Right hindlimb (tissue), 1 donor: Measurements from ENCODE around the gene IQGAP2.

Source experiments
- DNase-seq: peaks from one replicate; pipeline ENCODE4 v3.0.0-alpha.2; 2018

Gene IQGAP2

DNA sequence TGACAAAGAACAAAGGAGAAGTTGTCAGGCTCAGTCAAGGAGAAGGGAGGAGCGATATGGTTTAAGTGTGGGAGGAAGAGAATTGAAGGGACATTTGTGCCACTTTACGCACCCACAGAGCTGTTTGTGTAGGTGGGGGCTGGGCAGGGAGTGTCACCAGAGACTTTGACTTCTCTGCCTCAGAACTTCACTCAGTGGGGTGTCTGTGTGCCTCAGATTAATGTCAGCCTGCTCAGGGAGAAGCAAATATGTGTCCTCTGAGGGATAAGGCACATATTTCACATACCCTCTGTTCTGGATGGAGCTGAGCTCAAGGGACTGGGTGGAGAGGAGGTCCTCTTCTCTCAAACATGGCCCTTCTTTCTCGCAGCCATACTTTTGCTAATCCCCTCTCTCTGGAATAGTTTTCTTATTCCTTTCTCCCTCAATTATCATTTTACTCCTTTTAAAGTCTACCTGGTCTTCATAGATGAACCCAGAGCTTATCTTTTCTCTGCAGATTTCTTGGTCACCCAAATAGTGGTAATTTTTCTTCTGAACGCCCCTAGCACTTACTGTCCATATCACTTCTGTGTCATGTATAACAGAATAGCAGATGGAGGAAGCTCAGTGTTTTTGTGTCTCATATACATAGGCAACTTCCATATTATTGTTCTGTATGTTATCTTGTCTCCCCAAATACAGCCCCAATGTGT, 77.0 kb downstream of the IQGAP2 start:
- DNase-seq: no peak

DNA sequence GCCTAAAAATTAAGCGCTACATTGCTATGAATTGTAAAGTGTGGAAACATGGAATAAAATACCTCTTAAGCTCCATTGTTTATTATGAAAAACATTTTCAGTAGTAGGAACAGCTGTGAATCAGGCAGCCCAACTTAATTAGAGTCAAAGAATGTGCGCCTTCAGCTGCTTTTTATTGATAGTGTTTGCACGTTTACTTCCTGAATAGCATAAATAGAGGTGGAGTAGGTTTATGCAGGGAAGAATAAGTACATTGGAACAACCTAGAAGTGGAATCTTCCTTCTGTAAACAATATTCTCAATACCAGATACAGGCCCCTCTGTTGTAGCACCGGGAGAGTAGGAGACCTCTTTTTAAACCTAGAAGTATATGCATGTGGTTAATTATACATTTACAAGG, 79.9 kb downstream of the IQGAP2 start:
- DNase-seq: no peak

DNA sequence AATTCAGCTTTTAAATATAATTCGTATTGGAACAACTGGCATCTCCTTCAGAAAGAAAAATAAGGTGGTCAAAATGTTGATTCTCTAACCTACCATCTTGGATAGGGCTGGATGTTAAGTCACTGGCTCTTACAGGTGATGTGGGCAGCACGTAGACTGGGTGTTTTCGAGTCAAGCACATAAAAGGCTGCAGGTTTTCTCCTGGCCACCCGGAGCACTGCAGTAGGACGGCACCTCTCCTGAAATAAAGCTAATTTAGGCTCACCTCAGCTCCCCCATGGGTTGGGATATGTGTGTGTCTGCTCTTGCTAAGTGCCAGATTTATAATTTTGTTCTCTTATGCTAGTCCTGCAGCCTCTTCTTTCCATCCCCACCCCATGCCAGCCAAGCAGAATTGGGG, 80.3 kb downstream of the IQGAP2 start:
- no peak for DNase-seq

DNA sequence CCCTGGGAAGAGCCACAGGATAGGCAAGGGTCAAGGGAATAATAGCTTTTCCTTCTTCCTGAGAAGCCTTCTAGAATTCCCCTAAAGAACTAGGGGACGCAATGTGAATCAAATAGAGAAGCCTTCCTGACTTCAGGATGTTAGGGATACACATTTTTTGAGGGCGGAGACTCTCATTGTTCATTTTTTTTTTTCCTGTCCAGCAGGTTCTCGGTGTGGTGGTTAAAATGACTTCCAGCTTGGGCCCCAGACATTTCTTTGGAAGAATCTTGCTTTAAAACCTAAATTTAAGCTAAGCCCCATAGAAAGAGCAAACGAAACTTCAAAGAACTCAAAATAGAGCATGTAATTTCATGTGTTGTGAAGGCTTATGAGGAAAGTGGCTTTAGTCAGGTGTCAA, 80.8 kb downstream of the IQGAP2 start:
- DNase-seq: no peak

DNA sequence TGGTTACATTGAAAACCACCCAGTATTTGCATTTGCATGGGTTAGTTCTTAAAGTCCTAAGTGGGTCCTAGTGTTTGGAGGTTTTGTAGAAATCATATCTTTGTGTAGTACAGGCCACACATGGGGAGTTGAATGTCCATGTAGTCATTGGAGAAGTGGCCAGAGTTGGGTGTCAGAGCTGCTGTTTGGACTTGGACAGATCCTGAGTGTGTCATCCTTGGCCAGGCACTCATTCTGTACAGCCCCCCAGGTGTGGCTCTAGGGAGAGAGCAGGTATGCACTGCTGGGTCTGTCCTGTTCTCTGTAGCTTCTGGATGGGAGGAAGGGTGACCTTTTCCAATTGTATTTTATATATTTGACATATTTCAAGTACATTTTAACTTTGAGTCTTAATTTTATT, 82.4 kb downstream of the IQGAP2 start:
- DNase-seq: no peak

DNA sequence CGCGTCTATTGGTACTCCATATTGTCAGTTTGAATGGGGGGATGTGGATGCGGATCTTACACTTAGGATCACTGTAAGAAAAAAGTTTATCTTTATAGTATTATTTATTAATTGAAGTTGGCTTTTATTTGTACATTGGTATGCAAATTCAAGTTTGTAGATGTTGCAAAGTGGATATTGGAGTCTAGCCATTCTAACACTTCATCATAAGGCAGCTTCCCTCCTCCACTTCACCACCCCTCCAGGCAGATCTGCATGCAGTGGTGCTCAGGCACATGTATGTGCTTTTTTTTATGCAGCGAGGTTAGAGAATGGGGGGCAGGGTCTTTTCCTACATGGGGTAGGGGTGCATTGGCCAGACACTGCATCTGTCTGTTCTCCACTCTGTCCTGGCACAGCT, 84.3 kb downstream of the IQGAP2 start:
- DNase-seq: no peak

DNA sequence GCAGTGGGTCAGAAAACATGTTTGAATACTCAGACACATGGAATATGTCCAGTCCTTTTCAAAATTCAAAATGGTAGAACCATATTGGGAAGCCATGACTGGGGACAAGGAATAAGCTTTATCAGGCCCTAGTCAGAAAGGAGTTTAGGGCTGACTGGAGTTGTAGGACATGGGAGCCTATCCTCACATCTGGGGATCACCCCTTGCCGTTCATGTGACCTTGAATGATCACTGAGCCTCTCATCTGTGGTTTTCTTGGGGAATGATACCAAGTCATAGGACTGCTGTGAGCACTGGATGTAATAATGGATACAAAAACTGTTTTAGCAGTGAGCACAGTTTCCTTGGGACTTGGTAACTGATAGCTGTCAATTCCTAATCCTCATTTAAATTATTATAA, 84.7 kb downstream of the IQGAP2 start:
- no peak for DNase-seq

DNA sequence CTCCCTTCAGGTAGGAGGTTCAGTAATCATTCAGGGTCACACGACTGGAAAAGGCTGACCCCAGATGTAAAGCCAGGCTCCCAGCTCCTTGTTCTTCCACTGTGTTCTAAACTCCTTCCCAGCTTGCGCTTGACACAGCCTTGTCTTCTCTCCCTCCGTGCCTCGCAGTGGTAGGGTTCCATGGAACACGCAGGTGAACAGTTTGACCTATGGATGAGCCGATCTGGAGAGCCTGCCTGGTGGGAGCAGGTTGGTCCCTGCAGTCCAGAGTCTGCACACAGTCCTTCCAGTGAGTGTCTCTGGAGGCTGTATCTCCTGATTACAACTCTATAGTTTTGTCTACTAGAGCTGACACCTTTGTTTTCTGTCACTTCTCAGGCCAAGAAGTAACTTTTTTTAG, 85.9 kb downstream of the IQGAP2 start:
- DNase-seq: no peak

DNA sequence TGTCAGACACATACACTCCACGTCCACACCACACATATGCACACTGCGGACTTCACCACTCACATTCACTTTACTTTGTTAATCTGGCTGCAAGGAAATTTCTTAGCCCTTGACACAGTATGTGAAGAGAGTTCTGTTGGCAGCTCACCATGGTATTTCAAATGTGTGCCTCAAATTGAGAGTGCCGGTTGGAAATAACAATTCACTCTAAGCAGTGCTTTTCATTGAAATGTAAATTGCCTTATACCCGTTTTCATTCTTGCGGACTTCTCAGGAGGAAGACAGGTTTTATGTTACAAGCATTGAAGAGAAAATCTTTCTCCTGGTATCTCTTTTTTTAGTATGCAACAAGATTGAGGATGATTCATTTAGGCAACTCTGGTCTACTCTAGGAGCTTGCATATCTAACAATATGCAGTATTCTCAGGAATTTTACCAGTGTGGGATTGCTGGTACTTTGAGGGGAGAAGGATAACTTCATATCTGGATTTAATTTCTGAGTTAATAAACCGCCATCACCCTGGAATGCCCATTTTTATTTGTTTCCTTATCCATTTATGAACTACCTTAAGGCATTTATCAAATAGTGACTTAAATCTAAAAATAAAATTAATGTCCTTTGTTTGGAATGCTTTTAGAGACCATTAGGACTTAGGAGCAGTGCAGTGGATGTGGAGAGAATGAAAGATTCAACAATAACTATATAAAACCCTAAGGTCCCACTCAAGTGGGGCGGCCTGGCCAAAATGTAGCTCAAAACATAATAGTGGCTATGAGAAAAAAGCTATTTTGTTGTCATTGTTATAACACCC, 87.0 kb downstream of the IQGAP2 start:
- DNase-seq: no peak

DNA sequence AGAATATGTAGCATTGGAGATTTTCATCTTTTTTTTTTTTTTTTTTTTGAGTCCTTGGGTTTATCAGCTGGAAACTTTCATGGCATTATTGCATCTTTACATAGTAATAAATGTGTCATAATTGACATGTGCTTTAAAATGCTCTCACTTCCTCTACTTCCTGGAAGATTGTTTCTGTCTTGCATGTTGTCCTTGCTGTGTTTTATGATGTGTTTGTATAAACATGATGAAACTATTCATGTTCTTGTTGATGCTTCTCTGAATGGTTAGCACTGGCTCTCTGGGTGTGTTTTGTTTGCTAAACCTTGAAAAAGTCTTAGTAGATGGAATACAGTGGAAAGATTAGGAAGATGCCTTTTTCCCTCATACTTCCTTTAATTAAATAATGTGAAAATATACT, 87.9 kb downstream of the IQGAP2 start:
- DNase-seq: no peak

DNA sequence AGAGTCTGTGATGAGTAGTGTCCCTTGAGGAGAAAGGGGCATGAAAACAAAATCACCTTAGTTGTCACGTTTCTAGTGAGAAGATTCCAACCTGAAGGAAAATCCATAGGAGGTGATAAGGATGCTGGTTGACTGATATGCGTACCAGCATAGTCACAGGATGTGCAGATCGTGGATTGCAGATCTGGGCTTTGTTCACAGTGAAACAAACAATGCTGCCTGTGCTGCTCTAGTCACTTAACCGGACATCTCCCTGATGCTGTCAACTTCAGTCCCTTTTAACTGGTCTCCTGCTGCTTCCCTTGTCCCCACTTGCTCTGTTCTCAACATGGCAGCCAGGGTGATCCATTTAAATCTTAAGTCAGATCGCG, 89.7 kb downstream of the IQGAP2 start:
- no peak for DNase-seq

DNA sequence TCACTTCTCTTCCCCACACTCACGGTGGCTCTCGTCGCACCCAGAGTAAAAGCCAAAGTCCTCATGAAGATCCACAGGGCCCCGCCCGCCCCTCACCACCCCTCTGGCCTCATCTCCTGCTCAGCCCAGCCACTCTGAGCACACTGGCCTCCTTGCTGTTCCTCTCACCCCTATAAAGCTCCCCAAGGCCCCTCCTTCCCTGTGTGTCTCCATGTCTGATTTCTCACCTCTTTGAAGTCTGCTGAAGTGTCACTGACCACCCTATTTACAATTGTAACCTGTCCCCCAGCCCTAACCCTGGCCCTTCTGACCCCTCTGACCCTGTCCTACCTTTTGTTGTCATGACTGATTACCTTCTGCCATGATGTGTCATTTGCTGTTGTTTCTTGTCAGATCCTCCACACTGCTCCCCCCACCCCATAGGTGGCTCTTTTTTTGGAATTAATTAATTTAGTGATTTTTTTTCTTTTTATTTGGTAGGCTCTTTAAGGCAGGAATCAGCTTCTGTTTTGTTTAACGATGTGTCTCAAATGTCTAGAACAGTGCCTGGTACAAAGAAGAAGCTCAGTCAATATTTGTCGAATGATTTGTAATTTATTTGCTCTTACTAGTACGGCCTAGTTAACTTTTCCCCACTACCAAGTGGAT, 90.2 kb downstream of the IQGAP2 start:
- no peak for DNase-seq

DNA sequence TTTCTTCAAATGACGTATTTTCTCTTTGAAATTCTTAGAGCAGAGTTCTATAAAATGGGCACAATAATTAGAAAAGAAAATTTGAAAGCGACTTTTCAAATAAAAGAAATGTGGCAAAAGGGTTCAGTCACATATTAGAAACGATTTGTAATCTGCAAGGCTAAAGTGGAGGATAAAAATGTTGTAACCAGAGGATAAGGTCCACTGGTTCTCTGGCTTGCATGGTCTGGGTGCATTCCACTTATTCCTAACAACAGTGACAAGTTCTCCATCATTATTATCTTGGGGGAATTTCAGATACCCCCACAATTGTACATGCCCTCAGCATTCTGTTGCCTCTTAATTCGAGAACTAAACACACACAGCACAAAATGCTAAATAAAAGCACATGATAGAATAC, 91.1 kb downstream of the IQGAP2 start:
- DNase-seq: no peak

DNA sequence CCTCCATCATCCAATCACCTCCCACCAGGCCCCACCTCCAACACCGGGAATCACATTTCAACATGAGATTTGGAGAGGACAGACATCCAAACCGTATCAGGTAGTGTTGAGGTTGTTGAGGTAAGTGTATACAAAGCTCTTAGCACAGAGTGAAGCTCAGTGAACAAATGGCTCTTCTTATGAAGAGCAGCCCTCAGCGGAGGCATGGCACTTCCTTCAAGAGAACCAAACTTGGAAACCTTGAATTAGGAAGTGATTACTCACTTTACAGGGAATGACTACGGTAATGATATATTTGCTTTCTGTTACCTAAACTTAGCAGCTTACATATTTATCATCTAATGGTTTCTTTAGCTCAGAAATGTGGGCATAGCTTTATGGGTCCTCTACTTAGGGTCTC, 92.8 kb downstream of the IQGAP2 start:
- DNase-seq: no peak

DNA sequence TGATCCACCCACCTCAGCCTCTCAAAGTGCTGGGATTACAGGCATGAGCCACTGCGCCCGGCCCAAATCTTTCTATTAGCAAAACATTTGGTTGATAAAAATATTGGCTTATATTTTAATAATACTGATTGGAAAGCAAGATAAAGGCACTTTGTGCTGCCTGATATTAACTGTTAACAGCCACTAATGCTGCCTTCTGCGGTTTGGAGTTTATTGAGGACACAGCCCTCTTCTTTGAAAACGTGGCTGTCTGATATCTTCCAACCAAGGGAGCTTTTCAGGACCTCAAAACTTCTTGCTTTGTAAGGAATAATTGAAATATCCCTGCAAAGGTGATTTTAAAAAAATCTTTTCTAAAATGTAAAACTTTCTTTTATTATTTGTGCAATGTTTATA, 94.0 kb downstream of the IQGAP2 start:
- DNase-seq: no peak

DNA sequence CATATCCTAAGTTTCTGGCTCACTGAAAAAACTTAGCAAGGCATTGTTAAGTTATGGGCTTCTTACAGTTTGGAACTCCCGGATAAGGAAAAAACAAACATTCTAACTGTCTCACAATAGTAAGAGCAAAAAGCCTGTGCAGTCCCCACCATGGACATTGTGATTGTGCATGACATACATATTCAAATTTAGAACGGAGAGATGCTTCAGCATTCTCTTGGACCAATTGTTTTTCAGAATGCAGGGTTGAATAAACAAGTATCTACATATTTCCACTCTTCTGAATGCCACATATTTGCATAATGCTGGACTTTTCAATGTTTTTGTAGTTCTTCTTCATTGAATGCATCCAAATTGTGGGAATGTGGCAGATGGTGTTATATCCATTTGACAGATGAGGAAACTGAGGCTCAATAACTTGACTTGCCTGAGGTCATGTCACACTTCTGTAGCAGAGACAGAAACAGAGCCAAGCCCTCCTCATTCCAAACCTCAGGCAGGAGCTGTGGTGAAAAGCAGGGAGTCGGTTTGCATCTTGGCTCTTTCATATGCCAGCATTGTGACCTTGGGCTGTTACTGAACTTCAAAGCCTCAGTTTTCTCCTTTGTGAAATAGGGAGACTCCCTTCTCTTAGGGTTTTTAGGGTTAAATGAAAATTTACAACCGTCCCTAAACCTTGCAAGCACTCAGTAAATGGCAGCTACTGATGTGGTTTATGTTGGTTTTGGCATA, 95.1 kb downstream of the IQGAP2 start:
- no peak for DNase-seq

DNA sequence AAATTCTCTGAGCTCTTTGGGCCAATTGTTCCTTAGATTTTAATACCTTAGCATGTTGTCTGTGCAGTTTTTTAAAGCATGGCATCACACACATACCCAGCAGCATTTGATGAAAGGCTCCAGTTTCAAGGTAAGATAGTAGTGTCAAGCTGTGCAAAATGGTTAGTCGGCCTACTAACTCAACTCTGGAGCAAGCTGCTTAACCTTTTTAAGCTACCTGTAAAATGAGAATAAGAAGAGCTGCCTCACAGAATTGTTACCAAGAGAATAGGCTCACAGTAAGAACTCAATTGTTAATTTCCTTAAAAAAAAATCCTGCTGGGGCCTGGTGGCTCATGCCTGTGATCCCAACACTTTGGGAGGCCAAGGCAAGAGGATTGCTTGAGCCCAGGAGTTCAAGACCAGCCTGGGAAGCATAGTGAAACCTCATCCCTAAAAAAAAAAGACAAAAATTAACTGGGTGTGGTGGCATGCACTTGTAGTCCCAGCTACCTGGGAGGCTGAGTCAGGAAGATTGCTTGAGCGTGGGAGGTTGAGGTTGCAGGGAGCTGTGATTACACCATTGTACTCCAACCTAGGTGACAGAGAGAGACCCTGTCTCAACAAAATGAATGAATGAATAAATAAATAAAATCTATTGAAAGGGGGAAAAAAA, 96.5 kb downstream of the IQGAP2 start:
- no peak for DNase-seq

DNA sequence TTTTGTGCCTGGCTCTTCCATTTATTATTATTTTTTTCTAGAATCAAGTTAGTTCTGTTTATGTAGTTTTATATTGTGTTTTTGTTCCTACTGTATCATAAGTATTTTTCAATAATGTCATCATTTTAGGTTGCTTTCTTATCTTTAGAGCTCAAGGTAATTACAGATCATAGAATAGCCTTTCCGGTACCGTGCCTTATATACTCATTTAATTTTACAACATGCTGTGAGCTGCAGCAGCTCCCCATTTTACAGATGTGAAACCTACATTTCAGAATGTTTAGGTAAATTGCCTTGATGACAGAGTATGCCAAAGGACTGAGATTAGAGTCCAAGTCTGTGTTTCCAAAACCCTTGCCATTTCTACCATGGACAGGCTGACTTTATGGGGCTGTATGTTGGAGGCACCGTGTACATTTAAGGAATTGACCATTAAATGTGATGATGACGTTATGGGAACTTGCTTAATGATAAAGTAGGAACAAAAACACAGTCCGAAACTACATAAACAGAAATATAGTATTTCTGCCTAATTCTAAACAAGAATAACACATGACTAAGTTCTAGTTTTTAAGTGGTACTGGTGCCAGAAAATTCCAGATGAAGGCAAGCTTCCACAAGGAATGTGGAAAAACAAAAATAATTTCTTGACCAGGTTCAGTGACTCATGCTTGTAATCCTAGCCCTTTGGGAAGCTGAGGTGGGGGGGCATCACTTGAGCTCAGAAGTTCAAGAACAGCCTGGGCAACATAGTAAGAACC, 97.7 kb downstream of the IQGAP2 start:
- DNase-seq: peak; percentile 46

DNA sequence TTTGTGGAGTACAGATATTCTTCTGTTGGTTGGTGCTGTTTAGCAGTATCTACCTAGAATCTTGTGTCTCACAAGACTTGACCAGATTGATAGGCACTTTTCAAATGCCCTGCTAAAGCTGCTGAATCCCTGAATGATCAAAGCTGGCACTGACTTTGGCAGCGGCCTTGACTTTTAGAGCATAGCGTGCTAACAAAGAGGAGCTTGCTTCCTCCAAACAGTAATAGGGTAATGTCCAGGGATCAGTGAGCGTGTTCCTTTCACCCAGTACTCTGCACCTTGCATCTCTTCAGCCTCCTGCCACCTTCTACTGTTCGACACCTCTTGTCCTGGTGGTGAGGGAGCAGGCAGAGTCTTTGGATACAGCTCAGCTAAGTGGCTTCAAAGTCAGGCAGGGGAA, 100.8 kb downstream of the IQGAP2 start:
- DNase-seq: no peak

DNA sequence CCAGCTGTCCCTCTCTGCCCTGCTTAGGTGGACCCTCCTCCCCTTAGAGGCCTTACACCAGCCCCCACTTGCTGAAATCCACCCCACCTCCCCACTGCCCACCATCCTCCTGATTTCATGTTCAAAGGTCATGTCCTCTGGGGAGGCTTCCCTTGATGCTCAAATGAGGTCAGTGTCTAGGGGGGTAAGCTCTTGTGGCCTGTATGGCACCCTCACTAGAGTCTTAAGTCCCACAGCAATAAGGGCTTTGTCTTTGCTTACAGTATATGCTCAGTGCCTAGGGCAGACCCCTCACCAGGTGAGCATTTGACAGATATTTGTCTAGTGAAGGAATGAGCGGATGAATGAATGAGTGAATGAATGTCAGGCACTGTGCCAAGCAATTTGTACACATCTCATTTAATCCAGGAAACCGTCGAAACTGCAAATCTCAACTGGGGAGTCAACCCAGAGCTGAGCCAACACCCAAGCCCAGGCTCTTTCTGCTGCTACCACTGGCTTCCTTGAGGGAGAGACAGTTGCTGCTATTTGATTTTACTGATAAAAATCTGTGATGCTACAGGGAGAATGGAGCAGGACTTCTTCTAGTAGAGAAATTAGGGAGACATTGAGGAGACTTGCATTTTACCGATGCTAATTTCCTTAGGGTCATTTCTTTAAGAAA, 101.9 kb downstream of the IQGAP2 start:
- DNase-seq: no peak

DNA sequence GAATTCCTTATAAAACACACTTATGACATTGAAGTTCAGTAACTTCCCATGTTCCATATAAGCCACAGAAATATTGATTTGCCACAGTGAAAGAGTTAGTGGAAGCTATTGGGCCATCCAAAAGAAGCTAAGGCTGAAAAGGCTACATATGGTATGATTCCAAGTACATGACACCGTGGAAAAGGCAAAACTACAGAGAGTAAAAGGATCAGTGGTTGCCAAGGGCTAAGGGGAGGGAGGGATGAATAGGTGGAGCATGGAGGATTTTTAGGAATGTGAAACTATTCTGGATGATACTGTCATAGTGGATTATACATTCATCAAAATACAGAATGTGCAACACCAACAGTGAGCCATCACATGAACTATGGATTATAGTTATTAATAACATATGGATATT, 110.4 kb downstream of the IQGAP2 start:
- DNase-seq: no peak

DNA sequence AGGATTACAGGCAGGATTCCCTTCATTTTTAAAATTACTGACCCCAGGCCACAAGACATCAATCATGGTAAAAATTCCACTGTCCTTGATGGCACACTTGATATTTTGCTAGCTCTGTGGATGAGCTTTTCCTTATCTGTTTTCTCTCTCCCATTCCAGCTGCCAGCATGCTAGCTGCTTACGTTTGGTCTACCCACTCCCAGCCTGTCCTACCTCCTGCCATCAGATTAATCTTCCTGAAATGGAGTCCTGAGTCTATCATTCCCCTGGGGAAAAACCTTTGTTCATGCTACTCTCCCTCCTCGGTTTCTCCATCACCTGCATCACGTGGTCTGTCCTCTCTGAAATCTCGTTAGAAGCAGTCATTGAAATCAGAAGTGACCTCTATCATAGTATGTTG, 111.2 kb downstream of the IQGAP2 start:
- no peak for DNase-seq
